Measurements from ENCODE around the gene SZT2.

SZT2 gene

DNA sequence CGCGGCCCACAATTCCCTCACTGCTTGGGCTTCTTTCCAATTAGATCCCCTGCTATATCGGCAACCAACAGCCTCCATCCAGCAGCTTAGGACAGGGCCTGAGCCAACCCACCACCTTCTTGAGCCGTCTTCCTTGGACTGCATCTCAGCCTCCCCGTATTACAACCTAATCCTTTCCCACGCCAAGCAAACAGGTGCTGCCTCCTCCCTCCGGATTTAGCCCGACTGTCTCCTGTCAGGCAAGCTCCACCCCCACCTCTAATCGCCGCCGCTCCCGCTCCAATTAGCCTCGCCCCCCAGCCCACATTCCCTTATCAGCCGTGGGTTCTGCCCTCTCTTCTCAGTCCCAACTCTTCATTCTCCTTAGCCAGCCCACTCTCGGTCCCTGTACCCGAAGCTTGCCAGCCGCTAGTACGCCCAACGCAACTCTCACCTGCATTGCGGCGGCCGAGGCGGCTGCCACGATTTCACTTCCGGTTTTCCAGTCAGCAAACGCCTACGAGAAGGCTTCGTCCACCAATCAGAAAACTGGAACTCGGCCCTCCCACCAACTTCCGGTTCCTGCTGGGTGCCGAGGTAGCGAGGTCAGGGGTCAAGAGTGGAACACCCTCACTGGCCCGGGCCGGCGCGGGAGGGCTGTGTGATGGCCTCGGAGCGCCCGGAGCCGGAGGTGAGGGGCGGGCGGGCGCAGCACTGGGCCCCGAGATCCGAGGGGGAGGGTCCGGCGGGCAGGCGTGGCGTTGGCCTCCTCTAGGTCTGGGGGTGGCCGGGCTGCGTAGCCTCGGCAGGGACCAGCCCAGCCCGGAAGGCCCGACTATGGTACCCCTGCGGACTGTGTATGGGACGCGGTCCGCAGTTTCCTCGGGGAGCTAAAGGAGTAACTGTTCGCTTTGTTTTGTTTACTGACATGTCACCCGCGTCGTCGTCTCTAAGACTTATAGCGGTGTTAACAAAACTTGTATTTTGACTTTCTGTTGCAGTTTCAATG lies at the start of gene SZT2, which contains the start of gene MED8:
SZT2 (plus strand) TSS at position 574 of the 988 bp plus-strand sequence; CDS start at position 644, 70 bp downstream.
MED8 (minus strand) TSS at position 475 of the 988 bp plus-strand sequence; CDS start at position 439, 36 bp downstream.
- peak; percentile 75 to 92 for DNase-seq

DNA sequence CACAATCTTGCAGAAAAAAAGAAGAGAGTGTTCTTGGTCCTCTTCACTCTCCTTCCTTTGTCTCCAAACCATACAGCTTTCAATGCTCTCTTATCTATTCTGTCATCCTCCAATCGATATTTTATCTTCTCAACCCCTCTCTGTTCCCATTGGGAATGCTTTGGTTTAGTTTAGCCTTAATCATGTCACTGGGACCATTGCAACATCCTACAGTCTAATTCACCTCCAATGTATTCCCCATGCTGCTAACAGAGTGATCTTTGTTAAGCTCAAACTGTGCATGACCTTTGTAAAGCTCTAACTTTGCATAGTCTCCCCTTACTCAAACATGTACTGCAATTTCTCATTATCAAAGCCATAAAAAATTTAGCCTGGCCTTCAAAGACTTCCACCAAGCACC lies 49.1 kb upstream of the SZT2 start:
- no peak for DNase-seq

GRCh38 chr1:43344267-43344850 lies 45.3 kb upstream of the SZT2 start:
- DNase-seq, result no peak

GRCh38 chr1:43345120-43345519 lies 44.6 kb upstream of the SZT2 start:
- no peak for DNase-seq

GRCh38 chr1:43346636-43347035 lies 43.1 kb upstream of the SZT2 start:
- no peak for DNase-seq

GRCh38 chr1:43348343-43348808 lies 41.3 kb upstream of the SZT2 start:
- DNase-seq, result no peak

GRCh38 chr1:43348809-43349593 lies 40.7 kb upstream of the SZT2 start:
- DNase-seq, result peak; percentile 36 to 72

- no peak for DNase-seq
These were observed 39.9 kb upstream of the SZT2 start for GRCh38 chr1:43349594-43350306.

DNA sequence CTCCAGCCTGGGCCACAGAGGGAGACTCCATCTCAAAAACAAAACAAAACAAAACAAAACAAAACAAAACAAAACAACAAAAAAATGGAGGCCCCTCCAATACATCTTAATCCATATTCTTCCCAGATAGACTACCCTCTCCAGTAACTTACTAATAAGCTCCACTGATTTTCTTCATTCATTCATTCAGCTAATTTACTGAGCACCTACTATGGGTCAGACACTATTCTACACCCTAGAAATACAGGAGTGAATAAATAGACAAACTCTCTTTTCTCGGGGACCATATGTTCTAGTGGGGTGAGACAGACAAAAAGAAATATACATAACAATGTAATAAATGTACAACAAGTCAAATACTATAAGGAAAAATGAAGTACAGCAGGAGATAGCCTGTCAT lies 38.7 kb upstream of the SZT2 start:
- no peak for DNase-seq

- no peak for DNase-seq
These were observed 38.0 kb upstream of the SZT2 start for GRCh38 chr1:43351421-43352350.

DNA sequence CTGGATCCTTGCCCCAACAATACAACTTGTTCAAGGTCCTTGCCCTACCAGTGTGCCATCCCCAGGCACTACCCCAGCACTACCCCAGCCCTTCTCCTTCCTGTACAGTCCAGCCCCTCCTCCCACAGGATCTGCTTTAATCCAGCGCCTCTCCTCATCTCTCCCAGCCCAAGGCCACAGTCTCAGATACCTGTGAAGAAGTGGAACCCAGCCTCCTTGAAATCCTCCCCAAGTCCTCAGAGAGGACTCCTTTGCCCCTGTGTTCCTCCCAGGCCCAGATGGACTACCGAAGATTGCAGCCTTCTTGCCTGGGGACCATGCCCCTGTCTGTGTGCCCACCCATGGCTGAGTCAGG lies 37.4 kb upstream of the SZT2 start:
- DNase-seq, result no peak

DNA sequence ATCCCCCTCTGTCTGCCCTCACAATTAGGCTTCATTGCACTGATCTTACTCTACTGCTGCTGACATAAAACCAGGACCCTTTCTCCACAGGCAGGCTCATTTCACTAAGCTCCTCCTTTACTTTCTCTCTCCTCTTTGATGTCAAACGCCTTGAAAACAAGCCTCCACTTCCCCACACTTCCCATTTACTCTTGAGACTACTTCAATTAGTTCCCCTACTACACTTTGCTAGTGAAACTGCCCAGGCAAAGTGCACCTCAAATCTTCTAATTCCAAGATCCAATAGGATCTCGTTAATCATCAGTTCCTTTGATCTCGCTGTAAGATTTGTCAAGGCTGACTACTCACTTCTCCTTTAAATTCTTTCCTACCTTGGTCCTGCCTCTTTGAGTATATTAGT lies 36.8 kb upstream of the SZT2 start:
- no peak for DNase-seq

GRCh38 chr1:43354471-43354870 lies 35.2 kb upstream of the SZT2 start:
- DNase-seq, result no peak

- DNase-seq, result no peak
These were observed 34.8 kb upstream of the SZT2 start for GRCh38 chr1:43354936-43355335.

DNA sequence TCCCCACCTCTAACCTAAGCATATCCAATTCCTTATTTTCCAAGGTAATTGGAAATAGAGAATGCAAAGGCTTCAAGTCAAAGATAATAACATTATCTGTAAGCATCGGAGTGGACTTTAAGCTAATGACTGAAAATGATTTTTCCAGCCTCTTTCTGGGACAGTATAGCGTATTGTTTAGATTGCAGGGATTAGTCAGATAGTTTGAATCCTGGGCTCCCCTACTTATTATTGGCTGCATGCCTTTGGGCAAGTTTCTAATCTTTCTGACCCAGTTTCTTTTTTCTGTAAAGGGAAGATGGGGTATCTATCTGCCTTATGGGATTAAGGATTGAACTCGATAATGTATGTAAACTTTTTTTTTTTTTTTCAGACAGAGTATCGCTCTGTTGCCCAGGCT lies 32.4 kb upstream of the SZT2 start:
- no peak for DNase-seq

DNA sequence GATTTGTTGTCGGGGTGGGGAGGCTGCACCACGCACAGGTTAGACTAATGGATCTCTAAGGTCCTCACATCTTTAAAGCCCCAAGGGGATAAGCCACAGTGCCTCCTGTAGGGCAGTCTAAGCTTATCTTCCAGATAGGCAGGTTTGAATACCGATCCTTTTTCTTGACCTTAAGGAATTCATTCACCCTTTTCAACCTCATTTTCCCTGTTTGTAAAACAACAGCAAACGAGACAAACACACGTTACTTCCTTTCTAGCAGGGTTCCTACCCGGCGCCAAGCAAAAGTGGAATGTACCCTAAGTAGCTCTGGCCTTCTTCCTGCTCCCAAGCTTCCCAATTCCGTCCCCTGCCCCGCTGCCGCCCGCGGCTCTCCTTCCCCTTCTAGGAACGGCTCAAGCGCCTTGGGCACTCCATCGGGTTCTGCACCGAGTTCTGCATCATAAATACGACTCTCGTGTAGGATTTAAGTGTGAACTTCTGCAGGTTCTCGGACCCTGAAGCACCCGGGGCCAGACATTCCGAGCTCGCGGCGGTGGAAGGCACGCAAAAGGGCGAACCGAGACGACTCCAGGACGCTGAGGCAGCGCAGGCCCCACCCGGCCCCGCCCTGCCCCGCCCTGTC lies 31.5 kb upstream of the SZT2 start:
- DNase-seq, result peak in 1 of 2 experiments; percentile 59

- peak; percentile 95 to 96 for DNase-seq
These were observed 30.7 kb upstream of the SZT2 start, which contains the start of gene CDC20 for GRCh38 chr1:43358746-43359693. Gene CDC20, plus strand, starts transcription at chr1:43358981. Its CDS starts 235 bp downstream, at chr1:43359216.

DNA sequence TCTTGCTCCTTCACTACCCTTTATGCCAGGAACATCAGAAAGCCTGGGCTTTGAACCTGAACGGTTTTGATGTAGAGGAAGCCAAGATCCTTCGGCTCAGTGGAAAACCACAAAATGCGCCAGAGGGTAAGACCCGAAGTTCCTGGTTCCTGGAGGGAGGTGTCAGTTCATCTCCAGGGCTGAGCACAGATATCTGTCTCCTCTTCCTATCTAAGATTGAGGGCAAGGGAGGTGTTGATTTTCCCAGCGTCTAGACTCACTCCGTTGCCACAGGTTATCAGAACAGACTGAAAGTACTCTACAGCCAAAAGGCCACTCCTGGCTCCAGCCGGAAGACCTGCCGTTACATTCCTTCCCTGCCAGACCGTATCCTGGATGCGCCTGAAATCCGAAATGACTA lies 30.0 kb upstream of the SZT2 start:
- no peak for DNase-seq

DNA sequence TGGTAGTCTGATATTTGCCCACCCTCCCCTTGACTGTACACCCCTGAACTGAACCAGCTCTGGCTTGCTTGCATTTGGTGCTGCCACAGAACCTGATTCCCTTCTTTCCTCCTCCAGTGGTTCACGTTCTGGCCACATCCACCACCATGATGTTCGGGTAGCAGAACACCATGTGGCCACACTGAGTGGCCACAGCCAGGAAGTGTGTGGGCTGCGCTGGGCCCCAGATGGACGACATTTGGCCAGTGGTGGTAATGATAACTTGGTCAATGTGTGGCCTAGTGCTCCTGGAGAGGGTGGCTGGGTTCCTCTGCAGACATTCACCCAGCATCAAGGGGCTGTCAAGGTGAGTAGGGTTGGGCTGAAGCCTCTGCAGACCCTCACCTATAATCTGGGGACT lies 29.1 kb upstream of the SZT2 start:
- DNase-seq, result no peak

Data from SW 1271 (cell line).